Dendritic cell treated with granulocyte-macrophage colony-stimulating factor and Interleukin-4, amounts not matched to agents 40 ng/mL and 50 ng/mL, for 4 days (primary cell): ENCODE results near the gene RETN.
"Not testable (repeated sequence)": the region's sequence is repeated elsewhere in the genome, so short reads cannot be mapped to it uniquely, and the experiment has no call there.

Source experiments
- H3K27ac Mint-ChIP-seq: one replicate; pipeline ENCODE4 v1.8.0; 2022; ENCODE audit warnings: mild to moderate bottlenecking, mixed read lengths
- H3K27me3 Mint-ChIP-seq: one replicate; pipeline ENCODE4 v1.8.0; 2022; ENCODE audit warnings: mild to moderate bottlenecking, mixed read lengths
- H3K36me3 Mint-ChIP-seq: one replicate; pipeline ENCODE4 v1.8.0; 2022; ENCODE audit warnings: low read depth, mixed read lengths
- H3K4me1 Mint-ChIP-seq: one replicate; pipeline ENCODE4 v1.8.0; 2022; ENCODE audit warnings: low read depth, mixed read lengths
- H3K4me3 Mint-ChIP-seq: one replicate; pipeline ENCODE4 v1.8.0; 2022; ENCODE audit warnings: mild to moderate bottlenecking, moderate library complexity, mixed read lengths
- H3K9me3 Mint-ChIP-seq: one replicate; pipeline ENCODE4 v1.8.0; 2022; ENCODE audit warnings: mixed read lengths
- intact Hi-C: fragments of 100-400 bp; cut with micrococcal nuclease; formaldehyde crosslinking; loops from one replicate; pipeline ENCODE4 v1.15.0; 2022

Gene RETN

DNA sequence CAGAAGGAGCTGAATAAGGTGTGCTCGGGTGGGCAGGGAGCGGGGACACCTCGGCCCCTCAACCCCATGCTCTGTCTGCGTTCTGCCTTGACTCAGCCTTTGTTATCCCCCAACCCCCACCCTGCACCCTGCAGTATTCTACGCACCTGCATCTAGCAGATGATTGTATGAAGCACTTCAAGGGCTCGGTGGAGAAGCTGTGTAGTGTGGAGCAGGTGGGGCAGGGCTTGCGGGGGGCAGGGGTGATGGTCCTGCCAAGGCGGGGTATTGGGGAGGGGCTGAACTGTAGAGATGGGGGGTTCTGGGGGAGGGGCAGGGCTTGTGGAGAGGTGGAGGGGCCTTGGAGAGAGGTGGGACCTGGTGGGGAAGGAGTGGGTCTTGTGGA, 25.8 kb upstream of the RETN start:
- Mint-ChIP-seq H3K27me3 (no peaks in the 10 kb centered on the region), H3K4me3 (no peak overlapping the region), H3K4me1 (peaks cover 93% of the 10 kb centered on the region), H3K36me3 (peaks cover 100% of the 10 kb centered on the region), H3K9me3 (no peaks in the 10 kb centered on the region), H3K27ac (peak overlapping the region; percentile 50)
- intact Hi-C loops = loop anchor here (10.0 kb wide), 1 partner anchor 78 kb away; no protein-coding TSS in a partner anchor

- H3K9me3 Mint-ChIP-seq, H3K4me3 Mint-ChIP-seq, H3K27me3 Mint-ChIP-seq: not testable (repeated sequence)
- intact Hi-C loops = loop anchor here (10.0 kb wide), 1 partner anchor 79 kb away; no protein-coding TSS in a partner anchor
- Mint-ChIP-seq H3K27ac (peak overlapping the region; percentile 50), H3K4me1 (peaks cover 86% of the 10 kb centered on the region), H3K36me3 (peaks cover 94% of the 10 kb centered on the region)
These were observed 25.0 kb upstream of the RETN start for GRCh38 chr19:7643629-7644549.

DNA sequence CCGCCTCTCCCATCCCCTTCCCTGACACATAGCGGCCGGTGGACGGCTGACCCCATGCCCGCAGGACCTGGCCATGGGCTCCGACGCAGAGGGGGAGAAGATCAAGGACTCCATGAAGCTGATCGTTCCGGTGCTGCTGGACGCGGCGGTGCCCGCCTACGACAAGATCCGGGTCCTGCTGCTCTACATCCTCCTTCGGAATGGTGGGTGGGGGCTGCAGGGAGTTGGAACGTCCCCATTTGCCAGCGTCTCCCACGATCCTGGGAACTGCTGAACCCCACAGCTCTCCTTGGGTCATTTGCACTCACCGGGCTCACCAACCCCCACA, 24.3 kb upstream of the RETN start:
- H3K36me3 Mint-ChIP-seq = peaks cover 88% of the 10 kb centered on the region
- no peaks in the 10 kb centered on the region for H3K9me3 Mint-ChIP-seq
- intact Hi-C loops = loop anchor here (10.0 kb wide), 1 partner anchor 80 kb away; no protein-coding TSS in a partner anchor
- H3K27ac Mint-ChIP-seq = no peak overlapping the region
- no peak overlapping the region for H3K4me3 Mint-ChIP-seq
- H3K4me1 Mint-ChIP-seq = peaks cover 80% of the 10 kb centered on the region
- no peaks in the 10 kb centered on the region for H3K27me3 Mint-ChIP-seq

DNA sequence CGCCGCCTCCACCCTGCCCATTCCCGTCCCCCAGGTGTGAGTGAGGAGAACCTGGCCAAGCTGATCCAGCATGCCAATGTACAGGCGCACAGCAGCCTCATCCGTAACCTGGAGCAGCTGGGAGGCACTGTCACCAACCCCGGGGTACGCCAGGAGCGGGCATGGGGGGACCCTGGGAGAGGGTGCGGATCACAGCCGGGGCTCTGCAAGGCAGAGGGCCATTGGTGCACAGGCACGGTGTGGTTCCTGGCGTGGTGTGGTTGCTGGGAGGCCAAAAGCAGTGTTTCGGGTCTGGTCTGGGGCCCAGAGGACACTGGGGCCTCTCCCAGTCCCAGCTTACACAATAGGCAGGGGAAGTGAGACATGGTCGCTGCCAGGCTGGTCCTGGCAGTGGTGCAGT, 23.7 kb upstream of the RETN start:
- H3K4me1 Mint-ChIP-seq = peaks cover 73% of the 10 kb centered on the region
- H3K9me3 Mint-ChIP-seq = no peaks in the 10 kb centered on the region
- no peak overlapping the region for H3K4me3 Mint-ChIP-seq
- intact Hi-C loops = loop anchor here (10.0 kb wide), 1 partner anchor 80 kb away; no protein-coding TSS in a partner anchor
- H3K27ac Mint-ChIP-seq = peak overlapping the region; percentile 51
- peaks cover 82% of the 10 kb centered on the region for H3K36me3 Mint-ChIP-seq
- no peaks in the 10 kb centered on the region for H3K27me3 Mint-ChIP-seq

DNA sequence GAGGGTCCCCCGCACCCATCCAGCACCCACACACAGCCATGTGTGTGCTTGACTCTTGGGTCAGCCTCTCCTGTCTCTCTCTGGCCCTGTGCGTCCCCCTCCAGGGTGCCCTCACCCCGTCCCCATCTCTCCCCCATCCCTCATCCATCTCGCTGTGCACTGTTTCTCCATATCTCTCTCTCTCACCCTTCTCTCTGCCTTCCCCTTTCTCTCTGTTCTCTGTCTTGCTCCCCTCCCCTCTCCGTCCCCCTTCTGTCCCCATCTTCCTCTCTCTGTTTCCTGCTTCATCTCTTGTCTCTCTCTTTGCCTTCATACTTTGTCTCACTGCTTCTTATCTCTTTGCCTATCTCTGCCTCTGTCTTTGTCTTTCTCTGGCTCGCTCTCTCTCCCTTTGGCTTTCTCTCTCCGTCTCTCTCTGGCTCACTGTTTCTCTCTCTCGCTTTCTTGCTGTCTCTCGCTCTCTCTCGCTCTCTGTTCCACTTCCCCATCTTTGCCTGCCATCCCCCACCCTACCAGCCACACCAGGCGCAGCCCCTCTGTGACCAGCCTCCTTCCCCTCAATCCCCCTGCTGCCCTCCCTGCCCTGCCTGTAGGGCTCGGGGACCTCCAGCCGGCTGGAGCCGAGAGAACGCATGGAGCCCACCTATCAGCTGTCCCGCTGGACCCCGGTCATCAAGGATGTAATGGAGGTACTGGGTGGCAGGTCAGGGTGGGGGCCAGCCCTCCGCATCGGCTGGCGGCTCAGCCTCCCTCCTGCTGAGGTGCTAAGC, 23.0 kb upstream of the RETN start:
- no peaks in the 10 kb centered on the region for H3K9me3 Mint-ChIP-seq
- intact Hi-C loops = loop anchor here (10.0 kb wide), 1 partner anchor 81 kb away; no protein-coding TSS in a partner anchor
- H3K4me3 Mint-ChIP-seq = peak overlapping the region; percentile 35
- H3K36me3 Mint-ChIP-seq = peaks cover 75% of the 10 kb centered on the region
- peak overlapping the region; percentile 51 for H3K27ac Mint-ChIP-seq
- peaks cover 67% of the 10 kb centered on the region for H3K4me1 Mint-ChIP-seq
- no peaks in the 10 kb centered on the region for H3K27me3 Mint-ChIP-seq

GRCh38 chr19:7646426-7646700, 22.5 kb upstream of the RETN start:
- no peak overlapping the region for H3K4me3 Mint-ChIP-seq
- H3K4me1 Mint-ChIP-seq = peaks cover 61% of the 10 kb centered on the region
- no peaks in the 10 kb centered on the region for H3K27me3 Mint-ChIP-seq
- peaks cover 70% of the 10 kb centered on the region for H3K36me3 Mint-ChIP-seq
- H3K27ac Mint-ChIP-seq = peak overlapping the region; percentile 51
- intact Hi-C loops = loop anchor here (10.0 kb wide), 1 partner anchor 82 kb away; no protein-coding TSS in a partner anchor
- H3K9me3 Mint-ChIP-seq = no peaks in the 10 kb centered on the region

DNA sequence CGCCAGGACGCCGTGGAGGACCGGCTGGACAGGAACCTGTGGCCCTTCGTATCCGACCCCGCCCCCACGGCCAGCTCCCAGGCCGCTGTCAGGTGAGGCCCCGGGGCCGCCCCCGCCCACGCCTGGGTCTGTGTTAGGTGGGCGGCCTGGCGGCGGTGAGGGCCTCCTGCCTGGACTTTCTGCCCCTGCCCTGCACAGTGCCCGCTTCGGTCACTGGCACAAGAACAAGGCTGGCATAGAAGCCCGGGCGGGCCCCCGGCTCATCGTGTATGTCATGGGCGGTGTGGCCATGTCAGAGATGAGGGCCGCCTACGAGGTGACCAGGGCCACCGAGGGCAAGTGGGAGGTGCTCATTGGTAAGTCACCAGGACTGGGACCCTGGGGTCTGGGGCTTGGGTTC, 21.7 kb upstream of the RETN start:
- Mint-ChIP-seq H3K9me3 (no peaks in the 10 kb centered on the region), H3K4me3 (no peak overlapping the region), H3K36me3 (peaks cover 62% of the 10 kb centered on the region), H3K27ac (no peak overlapping the region), H3K27me3 (no peaks in the 10 kb centered on the region), H3K4me1 (peaks cover 54% of the 10 kb centered on the region)
- intact Hi-C loops = loop anchor here (10.0 kb wide), 1 partner anchor 82 kb away; no protein-coding TSS in a partner anchor

DNA sequence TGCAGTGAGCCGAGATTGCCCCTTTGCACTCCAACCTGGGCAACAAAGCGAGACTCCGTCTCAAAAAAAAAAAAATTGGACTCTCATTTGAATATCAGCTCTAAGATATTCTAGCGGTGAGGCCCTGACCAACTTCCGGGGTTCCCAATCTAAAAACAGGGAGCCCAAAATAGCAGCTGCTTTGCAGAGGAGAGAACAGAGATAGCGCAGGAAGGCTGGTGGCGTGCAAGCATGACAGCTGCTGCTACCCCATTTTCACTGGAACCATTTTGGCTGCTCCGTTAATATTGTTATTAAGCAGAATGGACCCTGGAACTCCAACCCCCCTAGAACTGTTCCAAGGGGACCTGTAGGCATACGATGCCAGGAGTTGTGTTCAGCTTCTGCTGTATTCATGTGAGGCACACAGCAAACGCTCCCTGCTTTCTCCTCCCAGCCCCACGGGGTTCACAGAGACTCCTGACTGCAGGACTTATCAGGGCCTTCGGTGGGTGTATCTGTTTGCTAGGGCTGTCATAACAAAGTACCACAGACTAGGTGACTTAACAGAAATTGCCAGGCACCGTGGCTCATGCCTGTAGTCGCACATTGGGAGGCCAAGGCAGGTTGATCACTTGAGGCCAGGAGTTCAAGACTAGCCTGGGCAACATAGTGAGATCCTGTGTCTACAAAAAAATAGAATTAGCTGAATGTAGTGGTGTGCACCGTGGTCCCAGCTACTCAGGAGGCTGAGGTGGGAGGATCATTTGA, 20.4 kb upstream of the RETN start:
- Mint-ChIP-seq H3K4me3 (no peak overlapping the region), H3K36me3 (peaks cover 49% of the 10 kb centered on the region), H3K27ac (no peak overlapping the region), H3K4me1 (peaks cover 53% of the 10 kb centered on the region), H3K9me3 (no peaks in the 10 kb centered on the region), H3K27me3 (no peaks in the 10 kb centered on the region)
- intact Hi-C loops = loop anchor here (10.0 kb wide), 1 partner anchor 84 kb away; no protein-coding TSS in a partner anchor

DNA sequence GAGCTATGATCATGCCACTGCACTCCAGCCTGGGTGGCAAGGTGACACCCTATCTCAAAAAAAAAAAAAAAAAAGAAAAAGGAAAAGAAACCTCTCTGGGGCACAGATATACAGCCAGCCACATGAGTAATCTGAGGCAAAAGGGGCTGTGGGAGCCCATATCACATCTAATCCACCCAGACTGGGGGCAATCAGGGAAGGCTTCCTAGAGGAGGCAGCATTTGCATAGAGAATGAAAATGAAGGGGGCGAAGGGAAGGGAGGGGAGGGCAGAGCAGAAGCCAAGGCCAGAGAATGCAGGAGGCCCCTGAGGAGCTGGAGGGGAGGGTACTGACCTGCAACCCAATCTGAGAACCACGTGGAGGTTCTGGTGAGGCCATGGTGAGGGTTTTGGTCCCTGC, 18.7 kb upstream of the RETN start:
- Mint-ChIP-seq H3K4me1 (peaks cover 40% of the 10 kb centered on the region), H3K4me3 (no peak overlapping the region)

DNA sequence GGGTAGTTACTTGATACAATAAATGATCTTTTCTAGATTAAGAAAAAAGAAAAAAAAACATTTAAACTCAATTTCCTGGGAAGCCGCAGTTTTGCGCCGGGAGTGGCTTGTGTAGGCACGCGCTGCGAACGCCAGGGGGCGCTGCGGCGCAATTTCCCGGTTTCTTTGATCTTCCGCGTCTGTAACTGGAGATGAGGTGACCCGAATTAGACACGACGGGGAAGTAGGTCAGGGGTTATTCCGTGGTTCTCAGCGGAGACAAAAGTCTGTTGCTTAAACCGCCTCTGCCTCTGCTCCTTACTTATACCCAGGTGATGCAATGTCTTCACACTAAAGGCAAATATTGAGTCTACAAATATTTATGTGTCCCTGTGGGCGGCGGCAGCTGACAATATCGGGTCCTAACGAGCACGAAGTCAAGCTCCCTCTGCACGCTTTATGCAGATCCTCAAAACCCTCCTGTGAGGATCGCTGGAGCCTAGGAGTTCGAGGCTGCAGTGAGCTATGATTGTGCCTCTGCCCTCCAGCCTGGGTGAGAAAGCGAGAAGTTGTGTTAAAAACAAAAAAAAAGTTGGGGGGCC, 16.7 kb upstream of the RETN start:
- peak overlapping the region; percentile 55 for H3K4me3 Mint-ChIP-seq
- peaks cover 2% of the 10 kb centered on the region for H3K27me3 Mint-ChIP-seq
- H3K4me1 Mint-ChIP-seq = peaks cover 42% of the 10 kb centered on the region
- intact Hi-C loops = loop anchor here (1.0 kb wide), 1 partner anchor 28 kb away; the partner anchor contains the start of gene TRAPPC5
- no peaks in the 10 kb centered on the region for H3K9me3 Mint-ChIP-seq
- H3K27ac Mint-ChIP-seq = peak overlapping the region; percentile 75
- H3K36me3 Mint-ChIP-seq = peaks cover 12% of the 10 kb centered on the region

More for the DNA sequence above, 18.7 kb upstream of the RETN start:
- intact Hi-C loops = no loop called here
- H3K9me3 Mint-ChIP-seq = no peaks in the 10 kb centered on the region
- H3K27me3 Mint-ChIP-seq = no peaks in the 10 kb centered on the region
- no peak overlapping the region for H3K27ac Mint-ChIP-seq
- H3K36me3 Mint-ChIP-seq = peaks cover 32% of the 10 kb centered on the region

GRCh38 chr19:7654401-7654800, 14.4 kb upstream of the RETN start:
- Mint-ChIP-seq H3K27me3 (peaks cover 2% of the 10 kb centered on the region), H3K27ac (no peak overlapping the region), H3K9me3 (no peaks in the 10 kb centered on the region), H3K4me1 (peaks cover 47% of the 10 kb centered on the region), H3K4me3 (no peak overlapping the region), H3K36me3 (no peaks in the 10 kb centered on the region)
- intact Hi-C loops = no loop called here

DNA sequence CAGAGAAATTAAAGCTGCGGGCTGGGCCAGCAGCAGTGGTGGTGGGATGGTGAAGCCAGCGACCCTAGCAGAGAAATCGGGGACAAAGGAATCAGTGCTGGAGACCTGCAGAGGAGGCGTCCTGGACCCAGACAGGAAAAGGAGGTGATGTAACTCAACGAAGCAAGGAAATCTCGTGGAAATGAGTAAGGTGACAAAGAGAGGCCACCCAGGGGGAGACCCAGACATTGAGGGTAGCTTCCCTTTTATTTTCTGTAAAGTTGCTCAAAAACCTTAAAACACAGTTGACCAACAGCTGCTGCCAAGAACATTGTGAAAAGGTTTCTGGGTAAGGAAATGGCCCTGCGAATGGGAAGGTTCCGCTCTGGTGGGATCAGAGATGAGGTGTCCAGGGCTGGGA, 13.3 kb upstream of the RETN start:
- Mint-ChIP-seq H3K9me3 (no peaks in the 10 kb centered on the region), H3K4me1 (peaks cover 47% of the 10 kb centered on the region), H3K27ac (peak overlapping the region; percentile 81), H3K4me3 (no peak overlapping the region), H3K27me3 (peaks cover 2% of the 10 kb centered on the region), H3K36me3 (no peaks in the 10 kb centered on the region)
- intact Hi-C loops = no loop called here

GRCh38 chr19:7657131-7657751, 11.6 kb upstream of the RETN start:
- peak overlapping the region; percentile 30 for H3K4me3 Mint-ChIP-seq
- peak overlapping the region; percentile 81 for H3K27ac Mint-ChIP-seq
- peaks cover 2% of the 10 kb centered on the region for H3K27me3 Mint-ChIP-seq
- peaks cover 55% of the 10 kb centered on the region for H3K4me1 Mint-ChIP-seq
- intact Hi-C loops = no loop called here
- H3K36me3 Mint-ChIP-seq = no peaks in the 10 kb centered on the region
- no peaks in the 10 kb centered on the region for H3K9me3 Mint-ChIP-seq
